Measurements from ENCODE around the gene KCNK10. TPM values are rescaled to one million over a fixed set of nuclear protein-coding genes. Genes with fewer than 3 reads are reported as not detected.

Gene KCNK10
- total and polyA plus RNA-seq, 10 of the 15 experiments (the other 5 are each of a cell fraction or from before 2014, with no cell fraction given) = 0.01 to 0.06 (median 0.02) TPM; not detected in 7

DNA sequence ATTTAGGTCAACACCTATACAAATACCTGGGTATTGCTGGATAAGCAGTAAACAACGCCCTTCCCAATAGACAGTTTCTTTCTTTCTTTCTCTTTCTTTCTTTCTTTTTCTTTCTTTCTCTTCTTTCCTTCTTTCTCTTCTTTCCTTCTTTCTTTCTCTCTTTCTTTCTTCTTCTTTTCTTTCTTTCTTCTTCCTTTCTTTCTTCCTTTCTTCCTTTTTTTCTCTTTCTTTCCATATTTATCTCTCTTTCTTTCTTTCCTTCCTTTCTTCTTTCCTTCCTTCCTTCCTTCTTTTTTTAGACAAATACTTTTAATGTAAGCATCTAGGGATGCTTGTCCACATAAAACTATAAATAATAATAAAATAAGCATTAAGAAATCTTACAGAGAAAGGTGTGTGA lies 123.2 kb downstream of the KCNK10 start:
- no peaks in the 10 kb centered on the region for H4K20me1 ChIP-seq (ENCODE audit: control insufficient read depth, insufficient read depth)
- H3K4me2 ChIP-seq (ENCODE audit: control insufficient read depth, insufficient read depth) = no peak overlapping the region
- SMC1A ChIA-PET (ENCODE audit: uncharacterized antibody, unreplicated experiment) = no interaction called here
- in situ Hi-C loops (cut with MboI) (no loop called here), intact Hi-C loops (cut with micrococcal nuclease; ENCODE audit: unreplicated experiment) (no loop called here)
- no peaks in the 10 kb centered on the region for H3K9me3 ChIP-seq (replicated peaks; ENCODE audit: control insufficient read depth, insufficient read depth, low read length)
- no peaks in the 10 kb centered on the region for H3K79me2 ChIP-seq (ENCODE audit: control insufficient read depth, insufficient read depth, low read length)
- H3K27me3 ChIP-seq (replicated peaks in 1 of 2; ENCODE audit: control insufficient read depth in 2 of 2, insufficient read depth in 2 of 2, low read length in 1 of 2) = peaks cover 0 to 3% of the 10 kb centered on the region in 2 experiments; a peak in 2 of 4 replicates
- DNase-seq (ENCODE audit: low read depth, low spot score) (no peak), FAIRE-seq (no peak), ATAC-seq (no peak)
- H3K4me3 ChIP-seq = no peak overlapping the region
- RAD21 ChIA-PET (ENCODE audit: unreplicated experiment) = no interaction called here
- no peak overlapping the region for H3K9ac ChIP-seq (ENCODE audit: control insufficient read depth, insufficient read depth, low read length)
- WGBS (ENCODE audit: insufficient coverage, insufficient replicate concordance, low lambda C conversion rate, missing lambda C conversion rate) = 0% methylated on average over 1 of the region's 1 CpG
- TF ChIP-seq RCOR1 (conservative IDR thresholded peaks at IDR 0.05; ENCODE audit: low read depth, low read length) (no peak), ATF7 (IDR thresholded peaks at IDR 0.05; ENCODE audit: low read depth) (no peak), YBX1 (IDR thresholded peaks at IDR 0.05) (no peak), SMAD5 (IDR thresholded peaks at IDR 0.05; ENCODE audit: low read depth) (no peak), TAF1 (IDR thresholded peaks at IDR 0.05; ENCODE audit: borderline replicate concordance, low read depth, low read length) (no peak), HDGF (IDR thresholded peaks at IDR 0.05) (no peak), GATAD2B (conservative IDR thresholded peaks at IDR 0.05; ENCODE audit: low read depth) (no peak), PML (IDR thresholded peaks at IDR 0.05; ENCODE audit: low read length) (no peak), SUZ12 (IDR thresholded peaks at IDR 0.05; ENCODE audit: unreplicated experiment) (no peak), TCF7 (IDR thresholded peaks at IDR 0.05; ENCODE audit: borderline replicate concordance) (no peak), WRNIP1 (IDR thresholded peaks at IDR 0.05; ENCODE audit: borderline replicate concordance, low read depth, low read length) (no peak)
- TF ChIP-seq, protein P1, sequence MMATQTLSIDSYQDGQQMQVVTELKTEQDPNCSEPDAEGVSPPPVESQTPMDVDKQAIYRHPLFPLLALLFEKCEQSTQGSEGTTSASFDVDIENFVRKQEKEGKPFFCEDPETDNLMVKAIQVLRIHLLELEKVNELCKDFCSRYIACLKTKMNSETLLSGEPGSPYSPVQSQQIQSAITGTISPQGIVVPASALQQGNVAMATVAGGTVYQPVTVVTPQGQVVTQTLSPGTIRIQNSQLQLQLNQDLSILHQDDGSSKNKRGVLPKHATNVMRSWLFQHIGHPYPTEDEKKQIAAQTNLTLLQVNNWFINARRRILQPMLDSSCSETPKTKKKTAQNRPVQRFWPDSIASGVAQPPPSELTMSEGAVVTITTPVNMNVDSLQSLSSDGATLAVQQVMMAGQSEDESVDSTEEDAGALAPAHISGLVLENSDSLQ (IDR thresholded peaks at IDR 0.05) = no peak
- TF ChIP-seq, protein P2, sequence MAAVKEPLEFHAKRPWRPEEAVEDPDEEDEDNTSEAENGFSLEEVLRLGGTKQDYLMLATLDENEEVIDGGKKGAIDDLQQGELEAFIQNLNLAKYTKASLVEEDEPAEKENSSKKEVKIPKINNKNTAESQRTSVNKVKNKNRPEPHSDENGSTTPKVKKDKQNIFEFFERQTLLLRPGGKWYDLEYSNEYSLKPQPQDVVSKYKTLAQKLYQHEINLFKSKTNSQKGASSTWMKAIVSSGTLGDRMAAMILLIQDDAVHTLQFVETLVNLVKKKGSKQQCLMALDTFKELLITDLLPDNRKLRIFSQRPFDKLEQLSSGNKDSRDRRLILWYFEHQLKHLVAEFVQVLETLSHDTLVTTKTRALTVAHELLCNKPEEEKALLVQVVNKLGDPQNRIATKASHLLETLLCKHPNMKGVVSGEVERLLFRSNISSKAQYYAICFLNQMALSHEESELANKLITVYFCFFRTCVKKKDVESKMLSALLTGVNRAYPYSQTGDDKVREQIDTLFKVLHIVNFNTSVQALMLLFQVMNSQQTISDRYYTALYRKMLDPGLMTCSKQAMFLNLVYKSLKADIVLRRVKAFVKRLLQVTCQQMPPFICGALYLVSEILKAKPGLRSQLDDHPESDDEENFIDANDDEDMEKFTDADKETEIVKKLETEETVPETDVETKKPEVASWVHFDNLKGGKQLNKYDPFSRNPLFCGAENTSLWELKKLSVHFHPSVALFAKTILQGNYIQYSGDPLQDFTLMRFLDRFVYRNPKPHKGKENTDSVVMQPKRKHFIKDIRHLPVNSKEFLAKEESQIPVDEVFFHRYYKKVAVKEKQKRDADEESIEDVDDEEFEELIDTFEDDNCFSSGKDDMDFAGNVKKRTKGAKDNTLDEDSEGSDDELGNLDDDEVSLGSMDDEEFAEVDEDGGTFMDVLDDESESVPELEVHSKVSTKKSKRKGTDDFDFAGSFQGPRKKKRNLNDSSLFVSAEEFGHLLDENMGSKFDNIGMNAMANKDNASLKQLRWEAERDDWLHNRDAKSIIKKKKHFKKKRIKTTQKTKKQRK (IDR thresholded peaks at IDR 0.05; ENCODE audit: low read depth, low read length) = no peak
- TF ChIP-seq, protein P3, sequence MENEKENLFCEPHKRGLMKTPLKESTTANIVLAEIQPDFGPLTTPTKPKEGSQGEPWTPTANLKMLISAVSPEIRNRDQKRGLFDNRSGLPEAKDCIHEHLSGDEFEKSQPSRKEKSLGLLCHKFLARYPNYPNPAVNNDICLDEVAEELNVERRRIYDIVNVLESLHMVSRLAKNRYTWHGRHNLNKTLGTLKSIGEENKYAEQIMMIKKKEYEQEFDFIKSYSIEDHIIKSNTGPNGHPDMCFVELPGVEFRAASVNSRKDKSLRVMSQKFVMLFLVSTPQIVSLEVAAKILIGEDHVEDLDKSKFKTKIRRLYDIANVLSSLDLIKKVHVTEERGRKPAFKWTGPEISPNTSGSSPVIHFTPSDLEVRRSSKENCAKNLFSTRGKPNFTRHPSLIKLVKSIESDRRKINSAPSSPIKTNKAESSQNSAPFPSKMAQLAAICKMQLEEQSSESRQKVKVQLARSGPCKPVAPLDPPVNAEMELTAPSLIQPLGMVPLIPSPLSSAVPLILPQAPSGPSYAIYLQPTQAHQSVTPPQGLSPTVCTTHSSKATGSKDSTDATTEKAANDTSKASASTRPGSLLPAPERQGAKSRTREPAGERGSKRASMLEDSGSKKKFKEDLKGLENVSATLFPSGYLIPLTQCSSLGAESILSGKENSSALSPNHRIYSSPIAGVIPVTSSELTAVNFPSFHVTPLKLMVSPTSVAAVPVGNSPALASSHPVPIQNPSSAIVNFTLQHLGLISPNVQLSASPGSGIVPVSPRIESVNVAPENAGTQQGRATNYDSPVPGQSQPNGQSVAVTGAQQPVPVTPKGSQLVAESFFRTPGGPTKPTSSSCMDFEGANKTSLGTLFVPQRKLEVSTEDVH (IDR thresholded peaks at IDR 0.05; ENCODE audit: low read depth, partially characterized antibody) = no peak
- no peak overlapping the region for H3K27ac ChIP-seq (ENCODE audit: control insufficient read depth, insufficient read depth)
- no peak overlapping the region for H2AFZ ChIP-seq (ENCODE audit: control insufficient read depth, low read depth, low read length)
- BruUV-seq (replicated peaks) = no TSS peak
- H3K36me3 ChIP-seq (ENCODE audit: control insufficient read depth in 2 of 2, insufficient read depth in 2 of 2, low read length in 1 of 2) = no peaks in the 10 kb centered on the region
- CTCF ChIA-PET = interaction anchor here (3.7 kb wide), 1 partner anchor 11 kb away, joined by 14 read pairs; no protein-coding TSS in a partner anchor
- POLR2A ChIA-PET = no interaction called here
- H3K4me1 ChIP-seq (ENCODE audit: control insufficient read depth, insufficient read depth, low read length) = no peaks in the 10 kb centered on the region
